Left lung (tissue), 10 donors: ENCODE data around the gene ARHGAP45. TPM values are rescaled to one million over a fixed set of nuclear protein-coding genes. Genes with fewer than 3 reads are reported as not detected.

Experiments
- ATAC-seq: fragments of 200-7000 bp; cut with Tn5 transposase; one replicate; pipeline ENCODE4 v1.9.1; 2020; ENCODE audit warnings: moderate library complexity
- DNase-seq, 4 donors: peaks; one replicate each; pipeline ENCODE4 v3.0.0-alpha.2; 2013 to 2020
- H3K27ac ChIP-seq, 2 donors: fragments of 200-600 bp; sonication (generic) in 1 of 2; one replicate each; pipeline versions ENCODE4 v1.5.0 to v1.8.0; 2020 to 2021
- H3K27me3 ChIP-seq, 2 donors: fragments of 200-600 bp; sonication (generic) in 1 of 2; one replicate each; pipeline versions ENCODE4 v1.5.0 to v1.8.0; 2020 to 2021
- H3K36me3 ChIP-seq, 2 donors: fragments of 200-600 bp; sonication (generic) in 1 of 2; one replicate each; pipeline versions ENCODE4 v1.5.0 to v1.8.0; 2020 to 2021
- H3K4me1 ChIP-seq, 2 donors: fragments of 200-600 bp; one replicate each; pipeline ENCODE4 v1.8.0; 2021
- H3K4me3 ChIP-seq, 2 donors: fragments of 200-600 bp; sonication (generic) in 1 of 2; one replicate each; pipeline versions ENCODE4 v1.5.0 to v1.8.0; 2020 to 2021; ENCODE audit warnings: mild to moderate bottlenecking in 1 of 2
- H3K9me3 ChIP-seq, 2 donors: fragments of 200-600 bp; sonication (generic) in 1 of 2; one replicate each; pipeline versions ENCODE4 v1.5.0 to v1.8.0; 2020 to 2021
- CTCF ChIP-seq, 2 donors: fragments of 200-600 bp; sonication (generic) in 1 of 2; IDR thresholded peaks; one replicate each; pipeline versions ENCODE4 v1.5.0 to v1.8.0; 2021; ENCODE audit warnings: antibody characterized with exemption in 2 of 2
- intact Hi-C, 2 donors: fragments of 100-400 bp; cut with DNase I; formaldehyde crosslinking; loops; one replicate each; pipeline versions ENCODE4 v1.11.2 to v1.14.2; 2022
- polyA plus RNA-seq, 6 donors: library from polyadenylated mRNA; unstranded; fragments of 120-200 nt; gene quantifications; one replicate each; pipeline ENCODE4 v1.2.1, GENCODE V29; 2013; ENCODE audit not compliant: insufficient read length in 6 of 6
- total RNA-seq, 2 donors: library from RNA; stranded (reverse); fragmentation: NEBNext Ultra II Directional; extraction: Animal tissue kit (Norgen Biotek cat#: 25700); gene quantifications; one replicate each; pipeline ENCODE4 v1.2.1, GENCODE V29; 2021
- donor health status: DM: no; HTN: yes; CAD: no.
- donor health status: DM: no; HTN: no; CAD: no.

The ARHGAP45 gene
- total and polyA plus RNA-seq, 8 donors: 8.5 to 83.8 (median 12.0) TPM

GRCh38 chr19:1122972-1123363, 56.0 kb downstream of the ARHGAP45 start:
- DNase-seq: peak in 1 of 4 donors; percentile 94

GRCh38 chr19:1123381-1123780, 56.4 kb downstream of the ARHGAP45 start:
- TF ChIP-seq CTCF (IDR thresholded peaks at IDR 0.05): no peak
- Histone ChIP-seq H3K27me3 (no peaks in the 10 kb centered on the region), H3K27ac (no peak overlapping the region), H3K36me3 (peaks cover 0 to 100% of the 10 kb centered on the region in 2 donors), H3K4me1 (peaks cover 0 to 59% of the 10 kb centered on the region in 2 donors), H3K9me3 (no peaks in the 10 kb centered on the region), H3K4me3 (no peak overlapping the region)
- intact Hi-C loops: no loop called here
- ATAC-seq (no peak), DNase-seq (no peak)

More at GRCh38 chr19:1122972-1123363, 56.0 kb downstream of the ARHGAP45 start:
- peak; percentile 78 for ATAC-seq
- Histone ChIP-seq H3K4me3 (no peak overlapping the region), H3K9me3 (no peaks in the 10 kb centered on the region), H3K27ac (no peak overlapping the region), H3K4me1 (peaks cover 0 to 55% of the 10 kb centered on the region in 2 donors), H3K27me3 (no peaks in the 10 kb centered on the region), H3K36me3 (peaks cover 0 to 100% of the 10 kb centered on the region in 2 donors)
- intact Hi-C loops: no loop called here
- TF ChIP-seq CTCF (IDR thresholded peaks at IDR 0.05): no peak

- no peaks in the 10 kb centered on the region for H3K9me3 ChIP-seq
- intact Hi-C loops: no loop called here
- no peak overlapping the region for H3K4me3 ChIP-seq
- no peaks in the 10 kb centered on the region for H3K27me3 ChIP-seq
- H3K4me1 ChIP-seq: peaks cover 0 to 66% of the 10 kb centered on the region in 2 donors
- peak overlapping the region in 1 of 2 donors; percentile 16 for H3K27ac ChIP-seq
- DNase-seq (no peak), ATAC-seq (no peak)
- peaks cover 0 to 98% of the 10 kb centered on the region in 2 donors for H3K36me3 ChIP-seq
- no peak for TF ChIP-seq CTCF (IDR thresholded peaks at IDR 0.05)
Observed at GRCh38 chr19:1123885-1124677, 57.1 kb downstream of the ARHGAP45 start.

GRCh38 chr19:1125601-1126467, 58.9 kb downstream of the ARHGAP45 start:
- TF ChIP-seq CTCF (IDR thresholded peaks at IDR 0.05): no peak
- intact Hi-C loops: no loop called here
- peaks cover 7 to 84% of the 10 kb centered on the region in 2 donors for H3K4me1 ChIP-seq
- H3K27me3 ChIP-seq: no peaks in the 10 kb centered on the region
- DNase-seq (no peak), ATAC-seq (no peak)
- peaks cover 0 to 95% of the 10 kb centered on the region in 2 donors for H3K36me3 ChIP-seq
- H3K9me3 ChIP-seq: no peaks in the 10 kb centered on the region
- H3K27ac ChIP-seq: peak overlapping the region in 1 of 2 donors; percentile 31
- H3K4me3 ChIP-seq: no peak overlapping the region
